Measurements from ENCODE around the gene ZBTB39. TPM values are rescaled to one million over a fixed set of nuclear protein-coding genes. Genes with fewer than 3 reads are reported as not detected.

The ZBTB39 gene
- total RNA-seq, 1 donor = 5.2 TPM

- no peak for TF ChIP-seq CTCF (IDR thresholded peaks at IDR 0.05; ENCODE audit: insufficient read depth, low read length)
- DNase-seq (ENCODE audit: low read depth) = no peak
- H3K4me3 ChIP-seq (ENCODE audit: low read depth, low read length) = no peak overlapping the region
Observed at GRCh38 chr12:57048423-57049118, 42.2 kb upstream of the ZBTB39 start.

GRCh38 chr12:57047981-57048380 lies 41.6 kb upstream of the ZBTB39 start:
- H3K4me3 ChIP-seq (ENCODE audit: low read depth, low read length) = no peak overlapping the region
- peak; percentile 5 for DNase-seq (ENCODE audit: low read depth)
- no peak for TF ChIP-seq CTCF (IDR thresholded peaks at IDR 0.05; ENCODE audit: insufficient read depth, low read length)

- no peak for DNase-seq (ENCODE audit: low read depth)
- no peak overlapping the region for H3K4me3 ChIP-seq (ENCODE audit: low read depth, low read length)
- TF ChIP-seq CTCF (IDR thresholded peaks at IDR 0.05; ENCODE audit: insufficient read depth, low read length) = no peak
Observed at GRCh38 chr12:57046947-57047890, 40.9 kb upstream of the ZBTB39 start.

GRCh38 chr12:57046086-57046791 lies 39.9 kb upstream of the ZBTB39 start:
- no peak for DNase-seq (ENCODE audit: low read depth)
- no peak overlapping the region for H3K4me3 ChIP-seq (ENCODE audit: low read depth, low read length)
- no peak for TF ChIP-seq CTCF (IDR thresholded peaks at IDR 0.05; ENCODE audit: insufficient read depth, low read length)

GRCh38 chr12:57044889-57045288 lies 38.5 kb upstream of the ZBTB39 start:
- H3K4me3 ChIP-seq (ENCODE audit: low read depth, low read length) = no peak overlapping the region
- no peak for DNase-seq (ENCODE audit: low read depth)
- no peak for TF ChIP-seq CTCF (IDR thresholded peaks at IDR 0.05; ENCODE audit: insufficient read depth, low read length)

GRCh38 chr12:57044468-57044867 lies 38.1 kb upstream of the ZBTB39 start:
- DNase-seq (ENCODE audit: low read depth) = no peak
- TF ChIP-seq CTCF (IDR thresholded peaks at IDR 0.05; ENCODE audit: insufficient read depth, low read length) = no peak
- H3K4me3 ChIP-seq (ENCODE audit: low read depth, low read length) = no peak overlapping the region

All from fibroblast of the aortic adventitia (primary cell).